ENCODE data around the gene JPH3. TPM values are rescaled to one million over a fixed set of nuclear protein-coding genes. Genes with fewer than 3 reads are reported as not detected.

Gene JPH3
- polyA plus RNA-seq, 3 donors = not detected

GRCh38 chr16:87707097-87707496 lies 104.8 kb downstream of the JPH3 start:
- H3K4me1 Mint-ChIP-seq = peaks cover 8% of the 10 kb centered on the region
- no peak overlapping the region for H3K9ac ChIP-seq (ENCODE audit: insufficient read depth, low read length, poor library complexity, severe bottlenecking)
- H3K27ac ChIP-seq (ENCODE audit: low read depth in 1 of 2, low read length in 2 of 2) = no peak overlapping the region
- H3K9me3 ChIP-seq (replicated peaks in 1 of 2; ENCODE audit: control insufficient read depth in 1 of 2, insufficient read depth in 1 of 2, low read length in 2 of 2) = no peaks in the 10 kb centered on the region
- H3K9me3 Mint-ChIP-seq = no peaks in the 10 kb centered on the region
- H3K27me3 ChIP-seq (ENCODE audit: control insufficient read depth in 2 of 2, insufficient read depth in 2 of 2, low read length in 2 of 2) = no peaks in the 10 kb centered on the region
- no peak overlapping the region for H3K4me2 ChIP-seq (replicated peaks; ENCODE audit: extremely low read depth, low read length, poor library complexity, severe bottlenecking)
- H3K4me3 ChIP-seq (replicated peaks in 1 of 3; ENCODE audit: low read depth in 2 of 3, low read length in 3 of 3) = no peak overlapping the region
- TF ChIP-seq, protein P1, sequence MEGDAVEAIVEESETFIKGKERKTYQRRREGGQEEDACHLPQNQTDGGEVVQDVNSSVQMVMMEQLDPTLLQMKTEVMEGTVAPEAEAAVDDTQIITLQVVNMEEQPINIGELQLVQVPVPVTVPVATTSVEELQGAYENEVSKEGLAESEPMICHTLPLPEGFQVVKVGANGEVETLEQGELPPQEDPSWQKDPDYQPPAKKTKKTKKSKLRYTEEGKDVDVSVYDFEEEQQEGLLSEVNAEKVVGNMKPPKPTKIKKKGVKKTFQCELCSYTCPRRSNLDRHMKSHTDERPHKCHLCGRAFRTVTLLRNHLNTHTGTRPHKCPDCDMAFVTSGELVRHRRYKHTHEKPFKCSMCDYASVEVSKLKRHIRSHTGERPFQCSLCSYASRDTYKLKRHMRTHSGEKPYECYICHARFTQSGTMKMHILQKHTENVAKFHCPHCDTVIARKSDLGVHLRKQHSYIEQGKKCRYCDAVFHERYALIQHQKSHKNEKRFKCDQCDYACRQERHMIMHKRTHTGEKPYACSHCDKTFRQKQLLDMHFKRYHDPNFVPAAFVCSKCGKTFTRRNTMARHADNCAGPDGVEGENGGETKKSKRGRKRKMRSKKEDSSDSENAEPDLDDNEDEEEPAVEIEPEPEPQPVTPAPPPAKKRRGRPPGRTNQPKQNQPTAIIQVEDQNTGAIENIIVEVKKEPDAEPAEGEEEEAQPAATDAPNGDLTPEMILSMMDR (IDR thresholded peaks at IDR 0.05) = no peak
- peaks cover 57 to 86% of the 10 kb centered on the region in 2 donors for H3K36me3 Mint-ChIP-seq
- H3K27me3 Mint-ChIP-seq (ENCODE audit: low read depth in 3 of 3) = peaks cover 0 to 1% (median 1%) of the 10 kb centered on the region in 3 donors
- no peak for DNase-seq
- H3K4me3 Mint-ChIP-seq = no peak overlapping the region
- no peaks in the 10 kb centered on the region for H4K20me1 ChIP-seq (ENCODE audit: insufficient read depth, low read length)
- 97% methylated on average over 17 of the region's 17 CpGs for whole genome bisulfite sequencing (ENCODE audit: insufficient coverage)
- no peak overlapping the region for H2AFZ ChIP-seq (ENCODE audit: insufficient read depth, low read depth, low read length, poor library complexity, severe bottlenecking)
- intact Hi-C loops (cut with micrococcal nuclease) = no loop called here
- H3K79me2 ChIP-seq (ENCODE audit: insufficient read depth, low read length) = no peaks in the 10 kb centered on the region
- peaks cover 49 to 79% of the 10 kb centered on the region in 2 donors for H3K36me3 ChIP-seq (replicated peaks in 1 of 2; ENCODE audit: control insufficient read depth in 1 of 2, insufficient read depth in 2 of 2, low read length in 2 of 2)
- no peaks in the 10 kb centered on the region for H3K4me1 ChIP-seq (ENCODE audit: control insufficient read depth in 1 of 2, insufficient read depth in 2 of 2, low read length in 2 of 2)
- H3K27ac Mint-ChIP-seq = no peak overlapping the region

DNA sequence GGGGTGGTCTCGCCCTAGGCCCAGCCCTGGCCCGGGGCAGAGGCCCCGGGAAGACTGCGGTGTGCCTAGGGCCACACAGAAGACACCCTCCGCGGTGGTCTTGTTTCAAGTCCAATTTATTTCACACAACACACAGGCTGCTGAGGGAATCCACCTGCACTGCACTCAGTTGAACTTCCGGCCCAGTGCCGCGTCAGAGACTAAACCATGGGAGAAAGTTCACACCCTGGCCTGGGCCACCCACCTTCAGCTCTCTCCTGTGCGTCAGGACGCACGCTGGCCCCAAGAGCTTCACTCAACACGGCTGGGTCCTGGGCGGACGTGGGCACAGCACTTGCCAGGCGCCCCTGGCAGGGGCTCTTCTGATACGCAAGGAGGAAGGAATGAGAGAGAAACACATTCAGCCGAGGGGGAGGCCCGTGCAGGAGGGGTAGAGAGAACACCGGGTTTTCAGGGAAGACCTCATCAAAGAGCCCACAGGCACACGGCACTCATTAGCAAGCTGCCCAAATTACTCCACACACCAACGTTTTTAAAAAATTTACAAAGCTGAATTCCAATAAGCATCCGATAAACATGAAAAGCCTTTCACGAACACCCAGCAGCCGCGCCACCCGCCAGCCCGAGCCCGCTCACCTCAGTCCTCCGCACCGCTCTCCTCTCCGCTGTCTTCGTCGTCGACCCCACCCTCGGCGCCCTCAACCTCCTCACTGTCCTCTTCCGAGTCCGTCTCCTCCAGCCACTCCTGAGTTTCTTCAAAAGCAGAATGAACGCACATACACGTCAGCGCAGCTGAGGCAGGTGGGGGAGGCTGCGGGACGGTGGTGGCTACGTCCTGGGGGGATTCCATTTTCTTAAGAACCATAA lies 105.6 kb downstream of the JPH3 start:
- no peak overlapping the region for H3K4me2 ChIP-seq (replicated peaks; ENCODE audit: extremely low read depth, low read length, poor library complexity, severe bottlenecking)
- no peaks in the 10 kb centered on the region for H3K79me2 ChIP-seq (ENCODE audit: insufficient read depth, low read length)
- DNase-seq = no peak
- Mint-ChIP-seq H3K4me3 (no peak overlapping the region), H3K27me3 (ENCODE audit: low read depth in 3 of 3) (peaks cover 0 to 3% (median 1%) of the 10 kb centered on the region in 3 donors), H3K9me3 (no peaks in the 10 kb centered on the region), H3K4me1 (peaks cover 3% of the 10 kb centered on the region), H3K36me3 (peaks cover 58 to 84% of the 10 kb centered on the region in 2 donors), H3K27ac (peak overlapping the region in 1 of 7 donors; percentile 72)
- H4K20me1 ChIP-seq (ENCODE audit: insufficient read depth, low read length) = no peaks in the 10 kb centered on the region
- no peak overlapping the region for H3K27ac ChIP-seq (ENCODE audit: low read depth in 1 of 2, low read length in 2 of 2)
- WGBS (ENCODE audit: insufficient coverage) = 98% methylated on average over 37 of the region's 45 CpGs
- TF ChIP-seq, protein P1 (IDR thresholded peaks at IDR 0.05) = no peak
- H3K36me3 ChIP-seq (replicated peaks in 1 of 2; ENCODE audit: control insufficient read depth in 1 of 2, insufficient read depth in 2 of 2, low read length in 2 of 2) = peaks cover 49 to 80% of the 10 kb centered on the region in 2 donors
- no peaks in the 10 kb centered on the region for H3K9me3 ChIP-seq (replicated peaks in 1 of 2; ENCODE audit: control insufficient read depth in 1 of 2, insufficient read depth in 1 of 2, low read length in 2 of 2)
- H3K9ac ChIP-seq (ENCODE audit: insufficient read depth, low read length, poor library complexity, severe bottlenecking) = no peak overlapping the region
- H3K4me1 ChIP-seq (ENCODE audit: control insufficient read depth in 1 of 2, insufficient read depth in 2 of 2, low read length in 2 of 2) = no peaks in the 10 kb centered on the region
- H3K4me3 ChIP-seq (replicated peaks in 1 of 3; ENCODE audit: low read depth in 2 of 3, low read length in 3 of 3) = no peak overlapping the region
- intact Hi-C loops (cut with micrococcal nuclease) = no loop called here
- H3K27me3 ChIP-seq (ENCODE audit: control insufficient read depth in 2 of 2, insufficient read depth in 2 of 2, low read length in 2 of 2) = no peaks in the 10 kb centered on the region
- H2AFZ ChIP-seq (ENCODE audit: insufficient read depth, low read depth, low read length, poor library complexity, severe bottlenecking) = no peak overlapping the region
